Panc1 (cell line): ENCODE results near the gene SLC10A7. TPM values are rescaled to one million over a fixed set of nuclear protein-coding genes. Genes with fewer than 3 reads are reported as not detected.

ENCODE experiments used
- ATAC-seq: fragments of 200-7000 bp; cut with Tn5 transposase; 2 replicates; pipeline ENCODE4 v1.9.1; 2020; ENCODE audit warnings: mild to moderate bottlenecking, moderate library complexity
- BruUV-seq: library from RNA; stranded (reverse); fragments of 400-500 nt; replicated peaks from 2 replicates; lab custom pipeline; 2021; lab: Mats Ljungman, UMichigan
- CTCF ChIA-PET: fragments of 300-600 bp; sonication (Branson Sonifier 250); formaldehyde crosslinking; loops from one replicate; lab custom pipeline; 2022; ENCODE audit warnings: antibody characterized with exemption; lab: Charles Lee
- POLR2A ChIA-PET: fragments of 300-600 bp; sonication (Branson Sonifier 250); formaldehyde crosslinking; loops from one replicate; lab custom pipeline; 2022; ENCODE audit warnings: antibody characterized with exemption; lab: Charles Lee
- DNase-seq: peaks from one replicate; pipeline ENCODE4 v3.0.0-alpha.2; 2010; ENCODE audit warnings: low read depth, low spot score
- H3K27ac ChIP-seq: 2 replicates; pipeline ENCODE4 v1.5.1; 2011; ENCODE audit warnings: mild to moderate bottlenecking, low read length, inconsistent platforms
- H3K27me3 ChIP-seq: fragments of 200-500 bp; sonication (Bioruptor generic); 2 replicates; pipeline ENCODE4 v1.6.0; 2014; ENCODE audit warnings: low read length, inconsistent platforms; ENCODE audit not compliant: control insufficient read depth, insufficient read depth
- H3K36me3 ChIP-seq: fragments of 200-500 bp; sonication (Bioruptor generic); 2 replicates; pipeline ENCODE4 v1.5.1; 2014; ENCODE audit warnings: inconsistent platforms, mild to moderate bottlenecking, low read length, moderate library complexity; ENCODE audit not compliant: control insufficient read depth, insufficient read depth
- H3K4me1 ChIP-seq: 2 replicates; pipeline ENCODE4 v1.5.1; 2011; ENCODE audit warnings: inconsistent platforms, mild to moderate bottlenecking, low read length, moderate library complexity; ENCODE audit not compliant: control insufficient read depth, insufficient read depth
- H3K4me3 ChIP-seq, 2 experiments: 2 replicates each; pipeline ENCODE4 v1.5.1; 2011 to 2012; ENCODE audit warnings: low read depth in 2 of 2, low read length in 2 of 2, mild to moderate bottlenecking in 2 of 2, inconsistent platforms in 1 of 2, moderate library complexity in 1 of 2
- H3K9me3 ChIP-seq: fragments of 200-500 bp; sonication (Bioruptor generic); 2 replicates; pipeline ENCODE4 v1.5.1; 2014; ENCODE audit warnings: low read depth, mild to moderate bottlenecking, inconsistent platforms, low read length, moderate library complexity; ENCODE audit not compliant: control insufficient read depth, insufficient read depth
- POLR2AphosphoS5 ChIP-seq: IDR thresholded peaks from 2 replicates; pipeline ENCODE4 v1.6.1; 2012; ENCODE audit warnings: mild to moderate bottlenecking, low read depth, low read length, moderate library complexity
- SIN3A ChIP-seq: IDR thresholded peaks from 2 replicates; pipeline ENCODE4 v1.6.1; 2012; ENCODE audit warnings: low read depth, mild to moderate bottlenecking, low read length, moderate library complexity, borderline replicate concordance; ENCODE audit not compliant: insufficient read depth
- TCF7L2 ChIP-seq: IDR thresholded peaks from 2 replicates; pipeline ENCODE4 v1.6.1; 2011; ENCODE audit warnings: mild to moderate bottlenecking, low read depth, low read length, inconsistent platforms
- in situ Hi-C: cut with HindIII; loops from 2 replicates; pipeline ENCODE4 v1.10.0; 2016; ENCODE audit warnings: low sequenced_read_pairs, low pct_unique_long_range_greater_than_20kb
- intact Hi-C: fragments of 100-400 bp; cut with micrococcal nuclease; formaldehyde crosslinking; loops from one replicate; pipeline ENCODE4 v1.10.0; 2022; ENCODE audit not compliant: unreplicated experiment
- total RNA-seq: library from RNA; stranded (reverse); gene quantifications from one replicate; pipeline ENCODE4 v1.2.1, GENCODE V29; 2021; ENCODE audit not compliant: unreplicated experiment
- TF ChIP-seq, protein P1 (sequence below): fragments of 450-650 bp; IDR thresholded peaks from 2 replicates; pipeline ENCODE4 v1.5.1; 2017; ENCODE audit warnings: mild to moderate bottlenecking
- TF ChIP-seq, protein P2 (sequence below), 2 experiments: IDR thresholded peaks; 2 replicates each; pipeline ENCODE4 v1.6.1; 2011 to 2012; ENCODE audit warnings: low read depth in 2 of 2, control low read depth in 1 of 2, low read length in 1 of 2, mild to moderate bottlenecking in 1 of 2, moderate library complexity in 1 of 2; ENCODE audit not compliant: insufficient read depth in 1 of 2

Gene SLC10A7
- total RNA-seq, 1 experiment from 2014 or later, result 1.5 TPM

DNA sequence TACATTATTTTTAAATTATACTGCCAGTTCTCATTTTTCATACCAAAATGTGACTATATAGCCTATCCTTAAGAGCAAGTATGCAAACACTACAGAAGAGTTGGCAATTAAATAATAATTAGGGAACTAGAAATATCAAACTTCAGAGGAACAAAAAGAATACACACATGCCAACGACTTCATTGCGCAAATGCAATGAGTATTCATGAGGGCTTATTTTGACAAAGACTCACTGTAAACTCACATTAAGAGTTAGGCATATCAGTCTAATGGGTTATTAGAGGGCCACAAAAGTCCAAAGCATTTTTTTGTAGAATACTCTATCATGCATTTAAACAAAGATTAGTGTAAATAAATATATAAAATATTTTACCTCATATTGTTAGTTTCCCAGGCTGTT is 31.6 kb downstream of the SLC10A7 start:
- no peaks in the 10 kb centered on the region for H3K9me3 ChIP-seq
- no TSS peak for BruUV-seq
- no peak overlapping the region for H3K4me3 ChIP-seq
- intact Hi-C loops (no loop called here), in situ Hi-C loops (no loop called here)
- ATAC-seq (no peak), DNase-seq (no peak)
- no peaks in the 10 kb centered on the region for H3K36me3 ChIP-seq
- CTCF ChIA-PET, result no interaction called here
- no peaks in the 10 kb centered on the region for H3K4me1 ChIP-seq
- H3K27ac ChIP-seq, result no peak overlapping the region
- POLR2A ChIA-PET, result no interaction called here
- H3K27me3 ChIP-seq, result no peaks in the 10 kb centered on the region
- TF ChIP-seq POLR2AphosphoS5, result no peak
- TF ChIP-seq, protein P1, sequence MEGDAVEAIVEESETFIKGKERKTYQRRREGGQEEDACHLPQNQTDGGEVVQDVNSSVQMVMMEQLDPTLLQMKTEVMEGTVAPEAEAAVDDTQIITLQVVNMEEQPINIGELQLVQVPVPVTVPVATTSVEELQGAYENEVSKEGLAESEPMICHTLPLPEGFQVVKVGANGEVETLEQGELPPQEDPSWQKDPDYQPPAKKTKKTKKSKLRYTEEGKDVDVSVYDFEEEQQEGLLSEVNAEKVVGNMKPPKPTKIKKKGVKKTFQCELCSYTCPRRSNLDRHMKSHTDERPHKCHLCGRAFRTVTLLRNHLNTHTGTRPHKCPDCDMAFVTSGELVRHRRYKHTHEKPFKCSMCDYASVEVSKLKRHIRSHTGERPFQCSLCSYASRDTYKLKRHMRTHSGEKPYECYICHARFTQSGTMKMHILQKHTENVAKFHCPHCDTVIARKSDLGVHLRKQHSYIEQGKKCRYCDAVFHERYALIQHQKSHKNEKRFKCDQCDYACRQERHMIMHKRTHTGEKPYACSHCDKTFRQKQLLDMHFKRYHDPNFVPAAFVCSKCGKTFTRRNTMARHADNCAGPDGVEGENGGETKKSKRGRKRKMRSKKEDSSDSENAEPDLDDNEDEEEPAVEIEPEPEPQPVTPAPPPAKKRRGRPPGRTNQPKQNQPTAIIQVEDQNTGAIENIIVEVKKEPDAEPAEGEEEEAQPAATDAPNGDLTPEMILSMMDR, result no peak
- no peak for TF ChIP-seq TCF7L2
- no peak for TF ChIP-seq SIN3A
- TF ChIP-seq, protein P2, sequence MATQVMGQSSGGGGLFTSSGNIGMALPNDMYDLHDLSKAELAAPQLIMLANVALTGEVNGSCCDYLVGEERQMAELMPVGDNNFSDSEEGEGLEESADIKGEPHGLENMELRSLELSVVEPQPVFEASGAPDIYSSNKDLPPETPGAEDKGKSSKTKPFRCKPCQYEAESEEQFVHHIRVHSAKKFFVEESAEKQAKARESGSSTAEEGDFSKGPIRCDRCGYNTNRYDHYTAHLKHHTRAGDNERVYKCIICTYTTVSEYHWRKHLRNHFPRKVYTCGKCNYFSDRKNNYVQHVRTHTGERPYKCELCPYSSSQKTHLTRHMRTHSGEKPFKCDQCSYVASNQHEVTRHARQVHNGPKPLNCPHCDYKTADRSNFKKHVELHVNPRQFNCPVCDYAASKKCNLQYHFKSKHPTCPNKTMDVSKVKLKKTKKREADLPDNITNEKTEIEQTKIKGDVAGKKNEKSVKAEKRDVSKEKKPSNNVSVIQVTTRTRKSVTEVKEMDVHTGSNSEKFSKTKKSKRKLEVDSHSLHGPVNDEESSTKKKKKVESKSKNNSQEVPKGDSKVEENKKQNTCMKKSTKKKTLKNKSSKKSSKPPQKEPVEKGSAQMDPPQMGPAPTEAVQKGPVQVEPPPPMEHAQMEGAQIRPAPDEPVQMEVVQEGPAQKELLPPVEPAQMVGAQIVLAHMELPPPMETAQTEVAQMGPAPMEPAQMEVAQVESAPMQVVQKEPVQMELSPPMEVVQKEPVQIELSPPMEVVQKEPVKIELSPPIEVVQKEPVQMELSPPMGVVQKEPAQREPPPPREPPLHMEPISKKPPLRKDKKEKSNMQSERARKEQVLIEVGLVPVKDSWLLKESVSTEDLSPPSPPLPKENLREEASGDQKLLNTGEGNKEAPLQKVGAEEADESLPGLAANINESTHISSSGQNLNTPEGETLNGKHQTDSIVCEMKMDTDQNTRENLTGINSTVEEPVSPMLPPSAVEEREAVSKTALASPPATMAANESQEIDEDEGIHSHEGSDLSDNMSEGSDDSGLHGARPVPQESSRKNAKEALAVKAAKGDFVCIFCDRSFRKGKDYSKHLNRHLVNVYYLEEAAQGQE (IDR thresholded peaks at IDR 0.05; ENCODE audit: insufficient read depth in 1 of 2, low read depth in 2 of 2, low read length in 1 of 2), result no peak

DNA sequence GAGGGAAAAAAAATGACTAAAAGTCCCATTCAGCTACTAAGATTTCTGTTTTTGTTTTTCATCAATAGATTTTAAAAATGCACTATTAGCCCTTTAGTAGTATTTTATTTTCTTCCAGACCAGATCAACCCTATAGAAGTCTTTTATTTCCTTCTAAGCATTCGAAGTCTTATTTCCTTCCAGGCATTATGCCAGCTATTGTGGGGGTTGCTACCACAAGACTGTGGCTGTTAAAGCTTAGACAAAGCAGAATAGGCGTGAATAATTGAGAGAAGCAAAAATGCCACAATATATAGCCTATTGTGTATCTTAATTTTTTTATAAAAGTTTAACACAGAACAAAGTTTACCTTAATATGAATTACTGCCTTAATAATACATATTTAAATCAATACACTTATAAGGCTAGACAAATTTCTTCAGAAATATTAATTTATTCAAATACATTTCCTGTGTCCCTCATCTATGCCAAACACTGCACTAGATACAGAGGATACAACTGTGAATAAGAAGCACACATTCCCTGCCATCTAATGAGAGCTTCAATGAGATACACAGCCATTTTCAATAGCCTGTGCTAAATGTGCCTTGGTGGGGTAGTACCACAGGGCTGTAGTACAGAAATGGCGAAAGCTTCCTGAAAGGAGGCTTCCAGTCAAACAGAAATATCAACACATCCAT is 33.1 kb downstream of the SLC10A7 start:
- H3K27ac ChIP-seq, result no peak overlapping the region
- H3K4me3 ChIP-seq, result no peak overlapping the region
- CTCF ChIA-PET, result no interaction called here
- no peaks in the 10 kb centered on the region for H3K4me1 ChIP-seq
- no peak for ATAC-seq
- no TSS peak for BruUV-seq
- POLR2A ChIA-PET, result no interaction called here
- in situ Hi-C loops (no loop called here), intact Hi-C loops (no loop called here)
- TF ChIP-seq POLR2AphosphoS5 (no peak), SIN3A (no peak), TCF7L2 (no peak)
- TF ChIP-seq, protein P2 (IDR thresholded peaks at IDR 0.05; ENCODE audit: insufficient read depth in 1 of 2, low read depth in 2 of 2, low read length in 1 of 2), result no peak
- TF ChIP-seq, protein P1, result no peak
- H3K9me3 ChIP-seq, result no peaks in the 10 kb centered on the region
- no peak for DNase-seq
- no peaks in the 10 kb centered on the region for H3K36me3 ChIP-seq
- H3K27me3 ChIP-seq, result no peaks in the 10 kb centered on the region
